Uterus (tissue), 4 donors: ENCODE results near the gene TRMU. TPM values are rescaled to one million over a fixed set of nuclear protein-coding genes. Genes with fewer than 3 reads are reported as not detected.
A peak's percentile ranks its signal among the peaks of the same experiment; 100 is the strongest.

Experiments used
- DNase-seq, 2 donors: peaks; one replicate each; pipeline ENCODE4 v3.0.0-alpha.2; 2019 to 2020
- H3K27ac ChIP-seq, 2 donors: fragments of 200-600 bp; sonication (generic); 1 replicate in 1 of 2; 2 replicates in 1 of 2; pipeline ENCODE4 v1.5.1; 2016 to 2018
- H3K27me3 ChIP-seq, 2 donors: fragments of 200-600 bp; sonication (generic); one replicate each; pipeline ENCODE4 v1.5.1; 2018 to 2019; ENCODE audit warnings: control low read depth in 1 of 2
- H3K36me3 ChIP-seq, 2 donors: fragments of 200-600 bp; sonication (generic); one replicate each; pipeline ENCODE4 v1.5.1; 2019; ENCODE audit warnings: control low read depth in 1 of 2
- H3K4me1 ChIP-seq, 2 donors: fragments of 200-600 bp; sonication (generic); one replicate each; pipeline ENCODE4 v1.5.1; 2018 to 2019; ENCODE audit warnings: control low read depth in 1 of 2
- H3K4me3 ChIP-seq, 2 donors: fragments of 200-600 bp; sonication (generic); 1 replicate in 1 of 2; 2 replicates in 1 of 2; pipeline ENCODE4 v1.5.1; 2018 to 2019; ENCODE audit warnings: mild to moderate bottlenecking in 1 of 2
- H3K9me3 ChIP-seq, 2 donors: fragments of 200-600 bp; sonication (generic); one replicate each; pipeline ENCODE4 v1.5.1; 2019; ENCODE audit warnings: control low read depth in 1 of 2
- CTCF ChIP-seq, 4 experiments: fragments of 200-600 bp in 2 of 4; fragments of 450-650 bp in 2 of 4; sonication (generic) in 2 of 4; IDR thresholded peaks; one replicate each; pipeline ENCODE4 v1.5.1; 2016 to 2019; ENCODE audit warnings: antibody characterized with exemption in 4 of 4, mild to moderate bottlenecking in 2 of 4, moderate library complexity in 1 of 4
- POLR2A ChIP-seq, 2 donors: fragments of 450-650 bp; IDR thresholded peaks; one replicate each; pipeline ENCODE4 v1.6.1; 2016; ENCODE audit warnings: antibody characterized with exemption in 2 of 2, mild to moderate bottlenecking in 1 of 2, moderate library complexity in 1 of 2
- intact Hi-C: fragments of 100-400 bp; cut with DNase I; formaldehyde crosslinking; loops from one replicate; pipeline ENCODE4 v1.15.1; 2023; ENCODE audit warnings: low total_unique reads
- total RNA-seq, 4 donors: library from RNA; depleted of rRNA in 3 of 4; stranded (reverse); fragments of >200 nt in 3 of 4; gene quantifications; one replicate each; pipeline versions ENCODE4 v1.1.0 to v1.2.4, GENCODE V29; 2014 to 2023
- donor health status: DM: yes; HTN: yes; CAD: no.

The TRMU gene
- total RNA-seq, 4 donors from 2014 or later = 14.1 to 52.5 (median 31.2) TPM

GRCh38 chr22:46366801-46367706 lies 31.5 kb downstream of the TRMU start:
- H3K4me1 ChIP-seq = no peaks in the 10 kb centered on the region
- TF ChIP-seq POLR2A (IDR thresholded peaks at IDR 0.05) (no peak), CTCF (IDR thresholded peaks at IDR 0.05) (no peak)
- H3K36me3 ChIP-seq = no peaks in the 10 kb centered on the region
- H3K27me3 ChIP-seq = no peaks in the 10 kb centered on the region
- no peak for DNase-seq
- no peaks in the 10 kb centered on the region for H3K9me3 ChIP-seq
- H3K4me3 ChIP-seq = no peak overlapping the region
- no peak overlapping the region for H3K27ac ChIP-seq
- intact Hi-C loops = loop anchor here (10.0 kb wide), 1 partner anchor 178 kb away; no protein-coding TSS in a partner anchor

DNA sequence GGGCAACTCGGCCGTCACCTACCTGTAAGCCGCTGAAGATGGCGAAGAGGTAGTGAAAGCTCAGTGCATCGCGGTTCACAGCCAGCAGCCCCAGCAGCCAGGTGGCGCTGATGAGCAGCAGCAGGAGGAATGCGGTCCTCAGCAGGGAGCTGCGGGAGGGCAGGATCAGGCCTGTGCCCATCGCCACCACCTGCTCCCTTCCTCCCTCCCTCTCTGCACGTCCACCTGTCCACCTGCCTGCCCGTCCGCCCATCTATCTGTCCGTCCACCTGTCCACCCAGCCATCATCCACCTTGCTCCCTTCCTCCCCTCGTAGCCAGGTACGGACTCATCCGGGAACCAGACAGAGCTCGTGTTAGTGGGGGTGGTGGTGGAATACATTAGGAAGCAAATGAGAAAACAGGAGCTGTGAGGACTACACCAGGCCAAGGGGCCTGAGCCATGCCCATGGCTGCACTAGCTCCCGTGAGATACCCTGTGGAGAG lies 32.2 kb downstream of the TRMU start:
- Histone ChIP-seq H3K27me3 (no peaks in the 10 kb centered on the region), H3K4me1 (no peaks in the 10 kb centered on the region), H3K27ac (no peak overlapping the region), H3K36me3 (no peaks in the 10 kb centered on the region), H3K9me3 (no peaks in the 10 kb centered on the region), H3K4me3 (no peak overlapping the region)
- no peak for DNase-seq
- TF ChIP-seq CTCF (IDR thresholded peaks at IDR 0.05) (peak; percentile 29 to 76 (median 63)), POLR2A (IDR thresholded peaks at IDR 0.05) (no peak)
- intact Hi-C loops = loop anchor here (10.0 kb wide), 1 partner anchor 177 kb away; no protein-coding TSS in a partner anchor

DNA sequence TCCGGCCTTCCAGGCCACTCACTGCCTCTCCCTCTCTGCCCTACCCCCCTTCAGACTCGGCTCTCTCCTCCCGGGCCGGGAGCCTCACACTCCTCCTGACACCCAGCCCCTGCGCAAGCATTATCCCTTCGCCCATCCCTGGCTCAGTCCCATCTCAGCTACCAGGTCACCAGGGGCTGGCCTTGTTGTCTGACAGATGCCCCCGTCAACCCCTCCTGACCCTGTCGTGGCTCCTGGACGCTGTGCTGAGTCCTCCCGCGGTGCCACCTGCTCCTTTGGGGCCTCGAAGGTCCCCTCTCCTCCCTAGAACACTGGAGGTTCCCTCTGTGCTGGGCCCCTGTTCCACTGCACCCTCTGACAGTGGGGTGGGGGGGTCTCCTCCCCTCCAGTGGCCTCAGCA lies 32.9 kb downstream of the TRMU start:
- TF ChIP-seq CTCF (IDR thresholded peaks at IDR 0.05) = no peak
- TF ChIP-seq POLR2A (IDR thresholded peaks at IDR 0.05) = no peak
- intact Hi-C loops = loop anchor here (10.0 kb wide), 1 partner anchor 176 kb away; no protein-coding TSS in a partner anchor
- no peak for DNase-seq
- Histone ChIP-seq H3K27me3 (no peaks in the 10 kb centered on the region), H3K4me3 (no peak overlapping the region), H3K4me1 (no peaks in the 10 kb centered on the region), H3K9me3 (no peaks in the 10 kb centered on the region), H3K36me3 (no peaks in the 10 kb centered on the region), H3K27ac (no peak overlapping the region)

DNA sequence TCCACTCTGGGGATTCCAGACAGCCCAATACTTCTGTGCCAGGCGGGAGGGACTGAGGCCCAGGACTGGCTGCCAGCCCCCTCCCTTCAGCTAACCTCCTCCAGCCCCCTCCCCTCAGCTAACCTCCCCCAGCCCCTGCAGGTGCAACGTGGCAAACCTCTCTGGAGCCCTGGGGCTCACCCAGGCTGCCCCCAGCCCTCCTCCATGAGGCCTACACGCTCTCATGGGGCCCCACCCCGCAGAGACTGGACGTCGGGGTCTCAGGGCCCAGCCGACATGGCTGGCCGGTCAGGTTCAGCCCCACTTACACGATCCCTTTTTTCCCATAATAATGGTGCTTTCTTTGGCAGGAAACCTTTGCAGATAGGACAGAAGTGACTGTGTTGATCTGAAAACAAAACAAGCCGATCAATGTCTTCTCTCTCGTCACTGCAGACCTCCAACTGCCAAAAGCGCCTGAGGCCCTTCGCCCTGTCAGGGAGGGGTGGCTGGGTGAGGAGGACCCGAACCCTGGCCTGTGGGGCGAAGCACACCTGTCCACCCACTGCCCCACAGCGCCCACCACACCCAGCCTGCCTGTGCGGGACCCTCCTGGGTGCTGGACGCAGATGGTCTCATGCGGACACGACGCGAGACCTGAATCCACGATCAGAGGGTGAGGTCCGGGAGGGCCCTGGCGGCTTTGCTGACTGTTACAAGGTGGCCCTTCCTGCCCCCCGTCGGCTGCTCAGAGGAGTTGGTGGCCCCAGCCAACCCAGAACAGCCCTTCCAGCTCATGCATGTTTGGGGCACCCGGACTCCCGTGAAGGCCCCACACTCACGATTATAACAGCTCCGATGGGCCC lies 33.6 kb downstream of the TRMU start:
- Histone ChIP-seq H3K9me3 (no peaks in the 10 kb centered on the region), H3K4me1 (no peaks in the 10 kb centered on the region), H3K27me3 (no peaks in the 10 kb centered on the region), H3K36me3 (no peaks in the 10 kb centered on the region), H3K27ac (no peak overlapping the region), H3K4me3 (no peak overlapping the region)
- TF ChIP-seq POLR2A (IDR thresholded peaks at IDR 0.05) (no peak), CTCF (IDR thresholded peaks at IDR 0.05) (no peak)
- intact Hi-C loops = loop anchor here (10.0 kb wide), 1 partner anchor 176 kb away; no protein-coding TSS in a partner anchor
- no peak for DNase-seq
